Prostate gland (tissue), 2 donors: Measurements from ENCODE around the gene GANC. TPM values are rescaled to one million over a fixed set of nuclear protein-coding genes. Genes with fewer than 3 reads are reported as not detected.
"Not testable (repeated sequence)": the region's sequence is repeated elsewhere in the genome, so short reads cannot be mapped to it uniquely, and the experiment has no call there.

Experiments used
- DNase-seq: peaks from one replicate; pipeline ENCODE4 v3.0.0-alpha.2; 2019; ENCODE audit warnings: low spot score
- H3K27ac ChIP-seq, 2 donors: fragments of 200-600 bp; sonication (generic); 2 replicates each; pipeline ENCODE4 v1.5.1; 2017 to 2019
- H3K27me3 ChIP-seq: fragments of 200-600 bp; sonication (generic); replicated peaks from 2 replicates; pipeline ENCODE4 v1.5.1; 2019; ENCODE audit not compliant: insufficient read depth
- H3K36me3 ChIP-seq, 2 donors: fragments of 200-600 bp; sonication (generic); 1 replicate in 1 of 2; 2 replicates in 1 of 2; pipeline versions ENCODE4 v1.5.1 to v1.8.1; 2017 to 2019
- H3K4me1 ChIP-seq: fragments of 200-600 bp; sonication (generic); replicated peaks from 2 replicates; pipeline ENCODE4 v1.5.1; 2019
- H3K4me3 ChIP-seq, 2 donors: fragments of 200-600 bp; sonication (generic); 2 replicates each; pipeline ENCODE4 v1.5.1; 2017 to 2019
- H3K9me3 ChIP-seq: fragments of 200-600 bp; sonication (generic); 2 replicates; pipeline ENCODE4 v1.5.1; 2017
- CTCF ChIP-seq, 4 experiments: fragments of 200-600 bp in 2 of 4; fragments of 450-650 bp in 2 of 4; sonication (generic) in 2 of 4; IDR thresholded peaks; 1 replicate in 3 of 4; 2 replicates in 1 of 4; pipeline ENCODE4 v1.5.1; 2016 to 2019; ENCODE audit warnings: antibody characterized with exemption in 4 of 4, mild to moderate bottlenecking in 2 of 4, moderate library complexity in 2 of 4
- POLR2A ChIP-seq: fragments of 450-650 bp; IDR thresholded peaks from one replicate; pipeline ENCODE4 v1.6.1; 2016; ENCODE audit warnings: antibody characterized with exemption, mild to moderate bottlenecking
- POLR2AphosphoS5 ChIP-seq: sonication (generic); formaldehyde crosslinking; IDR thresholded peaks from one replicate; pipeline ENCODE4 v1.6.1; 2017; ENCODE audit warnings: antibody characterized with exemption
- WGBS: methylation state at CpG from one replicate; pipeline ENCODE4 v1.1.5; 2018; 5-methylcytosine and 5-hydroxymethylcytosine counted together
- intact Hi-C: fragments of 100-400 bp; cut with DNase I; formaldehyde crosslinking; loops from one replicate; pipeline ENCODE4 v1.14.2; 2022
- total RNA-seq, 2 donors: library from RNA; depleted of rRNA; stranded (reverse); fragments of >200 nt; gene quantifications; one replicate each; pipeline ENCODE4 v1.1.0, GENCODE V29; 2016

GANC gene
- total RNA-seq, 2 donors from 2014 or later: 10.2 to 38.7 TPM

GRCh38 chr15:42329161-42329560, 56.2 kb downstream of the GANC start:
- intact Hi-C loops: no loop called here
- TF ChIP-seq CTCF (IDR thresholded peaks at IDR 0.05) (no peak), POLR2AphosphoS5 (no peak), POLR2A (no peak)
- WGBS: 89% methylated on average over 2 of the region's 2 CpGs
- no peaks in the 10 kb centered on the region for H3K4me1 ChIP-seq
- DNase-seq: no peak
- no peak overlapping the region for H3K4me3 ChIP-seq
- H3K9me3 ChIP-seq: no peaks in the 10 kb centered on the region
- no peaks in the 10 kb centered on the region for H3K27me3 ChIP-seq
- no peak overlapping the region for H3K27ac ChIP-seq
- no peaks in the 10 kb centered on the region for H3K36me3 ChIP-seq

GRCh38 chr15:42329992-42330391, 57.0 kb downstream of the GANC start:
- TF ChIP-seq CTCF (IDR thresholded peaks at IDR 0.05) (no peak), POLR2A (no peak), POLR2AphosphoS5 (no peak)
- Histone ChIP-seq H3K9me3 (no peaks in the 10 kb centered on the region), H3K4me1 (no peaks in the 10 kb centered on the region), H3K4me3 (no peak overlapping the region), H3K36me3 (no peaks in the 10 kb centered on the region), H3K27me3 (no peaks in the 10 kb centered on the region), H3K27ac (no peak overlapping the region)
- 97% methylated on average over 2 of the region's 2 CpGs for WGBS
- intact Hi-C loops: no loop called here
- no peak for DNase-seq

- TF ChIP-seq POLR2A (no peak), CTCF (IDR thresholded peaks at IDR 0.05) (no peak), POLR2AphosphoS5 (no peak)
- Histone ChIP-seq H3K9me3 (no peaks in the 10 kb centered on the region), H3K27ac (no peak overlapping the region), H3K4me3 (no peak overlapping the region), H3K27me3 (no peaks in the 10 kb centered on the region), H3K36me3 (no peaks in the 10 kb centered on the region), H3K4me1 (no peaks in the 10 kb centered on the region)
- no peak for DNase-seq
- intact Hi-C loops: no loop called here
- WGBS: 74% methylated on average over 3 of the region's 3 CpGs
These were observed 58.2 kb downstream of the GANC start for GRCh38 chr15:42331235-42331634.

- no peaks in the 10 kb centered on the region for H3K27me3 ChIP-seq
- H3K4me1 ChIP-seq: no peaks in the 10 kb centered on the region
- no peaks in the 10 kb centered on the region for H3K9me3 ChIP-seq
- H3K27ac ChIP-seq: no peak overlapping the region
- no peaks in the 10 kb centered on the region for H3K36me3 ChIP-seq
- no peak for DNase-seq
- no peak for TF ChIP-seq POLR2A
- no peak for TF ChIP-seq CTCF (IDR thresholded peaks at IDR 0.05)
- no peak for TF ChIP-seq POLR2AphosphoS5
- intact Hi-C loops: no loop called here
- WGBS: 94% methylated on average over 4 of the region's 4 CpGs
- H3K4me3 ChIP-seq: no peak overlapping the region
These were observed 59.3 kb downstream of the GANC start for GRCh38 chr15:42332331-42332730.

GRCh38 chr15:42335074-42335473, 62.1 kb downstream of the GANC start:
- no peak for DNase-seq
- TF ChIP-seq POLR2AphosphoS5: no peak
- TF ChIP-seq POLR2A: no peak
- no peak for TF ChIP-seq CTCF (IDR thresholded peaks at IDR 0.05)
- intact Hi-C loops: no loop called here
- no peak overlapping the region for H3K4me3 ChIP-seq
- no peaks in the 10 kb centered on the region for H3K36me3 ChIP-seq
- 96% methylated on average over 2 of the region's 2 CpGs for WGBS
- no peak overlapping the region for H3K27ac ChIP-seq
- H3K4me1 ChIP-seq: no peaks in the 10 kb centered on the region
- H3K27me3 ChIP-seq: no peaks in the 10 kb centered on the region
- H3K9me3 ChIP-seq: no peaks in the 10 kb centered on the region

GRCh38 chr15:42336650-42337049, 63.6 kb downstream of the GANC start:
- WGBS: 94% methylated on average over 1 of the region's 1 CpG
- intact Hi-C loops, H3K27me3 ChIP-seq, H3K36me3 ChIP-seq, H3K9me3 ChIP-seq, DNase-seq, H3K4me1 ChIP-seq, H3K27ac ChIP-seq, H3K4me3 ChIP-seq: not testable (repeated sequence)

- H3K4me1 ChIP-seq, H3K27me3 ChIP-seq, H3K4me3 ChIP-seq, intact Hi-C loops, DNase-seq, H3K9me3 ChIP-seq, H3K36me3 ChIP-seq, H3K27ac ChIP-seq: not testable (repeated sequence)
- WGBS: 97% methylated on average over 3 of the region's 3 CpGs
These were observed 64.1 kb downstream of the GANC start for GRCh38 chr15:42337104-42337503.
